Loucy (cell line): ENCODE measurements around the gene UBALD1.

ENCODE experiments used
- CTCF ChIP-seq: fragments of 200-600 bp; sonication (generic); conservative IDR thresholded peaks from 2 replicates; pipeline ENCODE4 v1.5.1; 2014; ENCODE audit warnings: mild to moderate bottlenecking, antibody characterized with exemption, low read length
- EZH2phosphoT487 ChIP-seq: fragments of 200-600 bp; IDR thresholded peaks from 2 replicates; pipeline ENCODE4 v1.6.1; 2018; ENCODE audit warnings: antibody characterized with exemption, mild to moderate bottlenecking, moderate library complexity, borderline replicate concordance

- TF ChIP-seq CTCF (no peak), EZH2phosphoT487 (no peak)
Measured at GRCh38 chr16:4601864-4602186, 12.9 kb downstream of the UBALD1 start.
